Loucy (cell line): ENCODE measurements around the gene YTHDF1.

Experiments
- H2AFZ ChIP-seq: fragments of 200-600 bp; sonication (generic); 2 replicates; pipeline ENCODE4 v1.6.0; 2016; ENCODE audit warnings: antibody characterized with exemption, mild to moderate bottlenecking, low read length, moderate library complexity
- H3F3A ChIP-seq: fragments of 200-600 bp; 2 replicates; pipeline ENCODE4 v1.6.0; 2016; ENCODE audit warnings: antibody characterized with exemption, low read depth, mild to moderate bottlenecking
- H3K27me3 ChIP-seq: fragments of 200-600 bp; sonication (generic); 2 replicates; pipeline ENCODE4 v1.6.1; 2014; ENCODE audit warnings: low read length, mild to moderate bottlenecking; ENCODE audit not compliant: insufficient read depth, poor library complexity, severe bottlenecking
- H3K36me3 ChIP-seq: fragments of 200-600 bp; sonication (generic); 2 replicates; pipeline ENCODE4 v1.6.1; 2016; ENCODE audit warnings: low read length; ENCODE audit not compliant: insufficient read depth
- H3K4me1 ChIP-seq: fragments of 200-600 bp; sonication (generic); 2 replicates; pipeline ENCODE4 v1.5.1; 2014; ENCODE audit warnings: low read length, mild to moderate bottlenecking; ENCODE audit not compliant: insufficient read depth, poor library complexity, severe bottlenecking
- H3K4me2 ChIP-seq: fragments of 200-600 bp; sonication (generic); 2 replicates; pipeline ENCODE4 v1.6.0; 2014; ENCODE audit warnings: antibody characterized with exemption, low read length, low read depth, mild to moderate bottlenecking; ENCODE audit not compliant: poor library complexity, severe bottlenecking
- H3K4me3 ChIP-seq: fragments of 200-600 bp; sonication (generic); 2 replicates; pipeline ENCODE4 v1.5.1; 2014; ENCODE audit warnings: low read length, mild to moderate bottlenecking, mixed read lengths; ENCODE audit not compliant: poor library complexity, severe bottlenecking
- H3K79me2 ChIP-seq: fragments of 200-600 bp; sonication (generic); 2 replicates; pipeline ENCODE4 v1.6.1; 2014; ENCODE audit warnings: low read length; ENCODE audit not compliant: insufficient read depth
- H3K9ac ChIP-seq: fragments of 200-600 bp; sonication (generic); 2 replicates; pipeline ENCODE4 v1.6.0; 2014; ENCODE audit warnings: mild to moderate bottlenecking, low read depth, low read length, moderate library complexity; ENCODE audit not compliant: poor library complexity, severe bottlenecking
- H3K9me2 ChIP-seq: fragments of 200-600 bp; sonication (generic); replicated peaks from 2 replicates; pipeline ENCODE4 v1.6.1; 2016; ENCODE audit warnings: low read depth, low read length, mixed read lengths
- H3K9me3 ChIP-seq: fragments of 200-600 bp; sonication (generic); 2 replicates; pipeline ENCODE4 v1.6.1; 2014; ENCODE audit warnings: mild to moderate bottlenecking, antibody characterized with exemption, low read length, low read depth; ENCODE audit not compliant: insufficient read depth
- H4K20me1 ChIP-seq: fragments of 200-600 bp; sonication (generic); 2 replicates; pipeline ENCODE4 v1.6.0; 2014; ENCODE audit warnings: antibody characterized with exemption, low read length, mild to moderate bottlenecking; ENCODE audit not compliant: insufficient read depth, poor library complexity, severe bottlenecking
- EZH2phosphoT487 ChIP-seq: fragments of 200-600 bp; IDR thresholded peaks from 2 replicates; pipeline ENCODE4 v1.6.1; 2018; ENCODE audit warnings: antibody characterized with exemption, mild to moderate bottlenecking, moderate library complexity, borderline replicate concordance
- TF ChIP-seq, protein P1 (sequence below): fragments of 200-600 bp; sonication (generic); conservative IDR thresholded peaks from 2 replicates; pipeline ENCODE4 v1.5.1; 2014; ENCODE audit warnings: mild to moderate bottlenecking, antibody characterized with exemption, low read length

Gene YTHDF1

DNA sequence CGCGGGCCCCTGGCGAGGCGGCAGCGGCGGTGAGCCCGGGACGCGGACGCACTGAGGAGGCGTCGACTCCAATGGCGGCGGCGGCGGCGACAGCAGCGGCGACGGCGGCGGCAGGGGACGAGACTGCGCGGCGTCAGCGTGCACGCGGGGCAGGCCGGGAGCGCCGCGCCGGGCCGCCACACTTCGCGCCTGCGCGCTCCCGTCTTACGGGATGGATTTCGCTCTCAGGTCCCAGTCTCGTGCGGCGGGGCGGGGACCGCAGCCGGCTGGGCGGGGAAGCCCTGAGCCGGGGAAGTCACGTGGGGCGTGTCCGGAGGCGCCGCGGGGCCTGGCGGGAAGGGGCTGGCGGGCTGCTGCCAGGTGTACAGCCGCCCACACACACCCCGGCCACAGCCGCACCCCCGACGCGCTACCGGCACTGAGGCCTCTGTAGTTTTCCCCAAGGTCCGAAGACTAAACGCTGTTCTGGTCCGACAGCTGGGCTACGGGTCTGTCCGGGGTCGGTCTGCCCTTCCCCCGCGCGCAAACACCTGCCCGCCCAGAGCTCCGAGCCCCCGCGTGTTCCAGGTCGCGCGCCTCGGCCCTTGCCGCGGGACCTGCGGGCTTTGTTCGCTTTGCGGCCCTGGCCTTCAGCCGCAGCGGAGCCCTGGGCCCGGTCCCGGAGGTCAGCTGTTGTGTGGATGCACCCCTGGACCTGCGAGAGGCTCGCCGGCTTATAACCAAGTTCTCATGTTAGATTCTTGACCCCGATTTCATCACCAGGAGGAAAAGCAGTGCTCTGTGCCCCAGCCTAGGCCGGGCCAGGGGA lies at the start of gene YTHDF1:
Gene YTHDF1 (minus strand): TSS at position 91 of the 808 bp plus-strand sequence. CDS start 239 bp downstream, outside the sequence.
- Histone ChIP-seq H3K36me3 (peaks cover 19% of the 10 kb centered on the region; the same call in 1 of the 2 replicates), H3K9me2 (no peaks in the 10 kb centered on the region), H3K9ac (peak within 1 kb of the TSS; percentile 100), H3K4me1 (peaks cover 43% of the 10 kb centered on the region), H3K27me3 (no peaks in the 10 kb centered on the region), H2AFZ (peak within 1 kb of the TSS; percentile 88), H3K9me3 (no peaks in the 10 kb centered on the region), H4K20me1 (peaks cover 44% of the 10 kb centered on the region), H3K4me2 (peak within 1 kb of the TSS; percentile 98), H3F3A (no peaks in the 10 kb centered on the region), H3K79me2 (peaks cover 49% of the 10 kb centered on the region), H3K4me3 (peak within 1 kb of the TSS; percentile 98)
- TF ChIP-seq EZH2phosphoT487 = no peak
- TF ChIP-seq, protein P1, sequence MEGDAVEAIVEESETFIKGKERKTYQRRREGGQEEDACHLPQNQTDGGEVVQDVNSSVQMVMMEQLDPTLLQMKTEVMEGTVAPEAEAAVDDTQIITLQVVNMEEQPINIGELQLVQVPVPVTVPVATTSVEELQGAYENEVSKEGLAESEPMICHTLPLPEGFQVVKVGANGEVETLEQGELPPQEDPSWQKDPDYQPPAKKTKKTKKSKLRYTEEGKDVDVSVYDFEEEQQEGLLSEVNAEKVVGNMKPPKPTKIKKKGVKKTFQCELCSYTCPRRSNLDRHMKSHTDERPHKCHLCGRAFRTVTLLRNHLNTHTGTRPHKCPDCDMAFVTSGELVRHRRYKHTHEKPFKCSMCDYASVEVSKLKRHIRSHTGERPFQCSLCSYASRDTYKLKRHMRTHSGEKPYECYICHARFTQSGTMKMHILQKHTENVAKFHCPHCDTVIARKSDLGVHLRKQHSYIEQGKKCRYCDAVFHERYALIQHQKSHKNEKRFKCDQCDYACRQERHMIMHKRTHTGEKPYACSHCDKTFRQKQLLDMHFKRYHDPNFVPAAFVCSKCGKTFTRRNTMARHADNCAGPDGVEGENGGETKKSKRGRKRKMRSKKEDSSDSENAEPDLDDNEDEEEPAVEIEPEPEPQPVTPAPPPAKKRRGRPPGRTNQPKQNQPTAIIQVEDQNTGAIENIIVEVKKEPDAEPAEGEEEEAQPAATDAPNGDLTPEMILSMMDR = no peak

GRCh38 chr20:63264519-63264918 lies 48.6 kb upstream of the YTHDF1 start:
- no peak overlapping the region for H2AFZ ChIP-seq
- no peaks in the 10 kb centered on the region for H3K9me2 ChIP-seq
- peaks cover 4% of the 10 kb centered on the region for H3K4me1 ChIP-seq

DNA sequence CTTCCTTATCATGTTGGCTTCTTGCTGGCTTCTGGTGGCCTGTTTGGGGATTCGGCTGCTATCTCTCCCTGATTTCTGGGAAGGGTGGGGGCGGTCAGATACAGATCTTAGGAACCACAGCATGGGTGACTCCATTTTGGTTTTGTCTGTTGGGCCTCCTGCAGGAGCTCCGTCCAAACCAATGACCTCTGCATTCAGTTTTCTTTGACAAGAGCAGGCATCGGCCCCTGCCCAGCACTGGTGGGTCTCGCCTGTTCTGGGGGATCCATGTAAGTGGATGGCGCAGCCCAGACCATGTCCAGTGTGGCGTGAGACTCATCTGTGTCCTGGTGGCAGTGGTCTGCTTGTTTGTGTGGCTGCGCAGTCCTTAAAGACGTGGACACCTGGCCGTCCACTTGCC lies 48.1 kb upstream of the YTHDF1 start:
- Histone ChIP-seq H3K9me3 (no peaks in the 10 kb centered on the region), H3K4me1 (peaks cover 4% of the 10 kb centered on the region), H3K4me3 (no peak overlapping the region), H4K20me1 (no peaks in the 10 kb centered on the region), H3K4me2 (no peak overlapping the region), H2AFZ (no peak overlapping the region), H3F3A (no peaks in the 10 kb centered on the region), H3K27me3 (no peaks in the 10 kb centered on the region), H3K9ac (no peak overlapping the region), H3K79me2 (no peaks in the 10 kb centered on the region), H3K9me2 (no peaks in the 10 kb centered on the region), H3K36me3 (no peaks in the 10 kb centered on the region)
- TF ChIP-seq, protein P1 = no peak
- TF ChIP-seq EZH2phosphoT487 = no peak

More at GRCh38 chr20:63264519-63264918, 48.6 kb upstream of the YTHDF1 start:
- Histone ChIP-seq H3K9me3 (no peaks in the 10 kb centered on the region), H3K79me2 (no peaks in the 10 kb centered on the region), H4K20me1 (no peaks in the 10 kb centered on the region), H3K27me3 (no peaks in the 10 kb centered on the region), H3K4me2 (no peak overlapping the region), H3K9ac (no peak overlapping the region), H3K4me3 (no peak overlapping the region), H3F3A (no peaks in the 10 kb centered on the region), H3K36me3 (no peaks in the 10 kb centered on the region)
- TF ChIP-seq EZH2phosphoT487 = no peak
- TF ChIP-seq, protein P1 = no peak
